Glomerular visceral epithelial cell (primary cell): ENCODE data around the gene GCLC.
A peak's percentile ranks its signal among the peaks of the same experiment; 100 is the strongest.

Experiments
- DNase-seq: peaks from one replicate; pipeline ENCODE4 v3.0.0-alpha.2; 2016; ENCODE audit errors: extremely low spot score

GCLC gene

GRCh38 chr6:53526000-53526399 lies 18.9 kb downstream of the GCLC start:
- DNase-seq: no peak

- peak; percentile 29 for DNase-seq
Observed at GRCh38 chr6:53524455-53524815, 20.5 kb downstream of the GCLC start.

- no peak for DNase-seq
Observed at GRCh38 chr6:53523511-53524454, 21.1 kb downstream of the GCLC start.

- no peak for DNase-seq
Observed at GRCh38 chr6:53520320-53520928, 24.5 kb downstream of the GCLC start.

- no peak for DNase-seq
Observed at GRCh38 chr6:53518862-53519261, 26.0 kb downstream of the GCLC start.

- no peak for DNase-seq
Observed at GRCh38 chr6:53517021-53517420, 27.9 kb downstream of the GCLC start.

GRCh38 chr6:53514677-53515076 lies 30.2 kb downstream of the GCLC start:
- DNase-seq: no peak

- no peak for DNase-seq
Observed at GRCh38 chr6:53513519-53513966, 31.4 kb downstream of the GCLC start.

GRCh38 chr6:53513056-53513455 lies 31.8 kb downstream of the GCLC start:
- DNase-seq: no peak

- DNase-seq: no peak
Observed at GRCh38 chr6:53512626-53513025, 32.3 kb downstream of the GCLC start.

- no peak for DNase-seq
Observed at GRCh38 chr6:53510746-53511145, 34.2 kb downstream of the GCLC start.

GRCh38 chr6:53506872-53507271 lies 38.0 kb downstream of the GCLC start:
- no peak for DNase-seq

GRCh38 chr6:53504512-53504911 lies 40.4 kb downstream of the GCLC start:
- no peak for DNase-seq

GRCh38 chr6:53503060-53503459 lies 41.8 kb downstream of the GCLC start:
- DNase-seq: no peak

- DNase-seq: no peak
Observed at GRCh38 chr6:53501432-53501831, 43.5 kb downstream of the GCLC start.

- no peak for DNase-seq
Observed at GRCh38 chr6:53500095-53500494, 44.8 kb downstream of the GCLC start.

GRCh38 chr6:53499094-53499493 lies 45.8 kb downstream of the GCLC start:
- no peak for DNase-seq

- no peak for DNase-seq
Observed at GRCh38 chr6:53498649-53499048, 46.3 kb downstream of the GCLC start.

- DNase-seq: no peak
Observed at GRCh38 chr6:53497905-53498304, 47.0 kb downstream of the GCLC start.

- peak; percentile 79 for DNase-seq
Observed at GRCh38 chr6:53496797-53497375, 48.0 kb downstream of the GCLC start.

GRCh38 chr6:53495506-53496499 lies 49.1 kb downstream of the GCLC start:
- no peak for DNase-seq

GRCh38 chr6:53494076-53494475 lies 50.8 kb downstream of the GCLC start:
- DNase-seq: no peak
